ENCODE measurements around the gene TAF1C.

GRCh38 chr16:84141143-84141670 lies 45.6 kb downstream of the TAF1C start:
- TF ChIP-seq, protein P1, sequence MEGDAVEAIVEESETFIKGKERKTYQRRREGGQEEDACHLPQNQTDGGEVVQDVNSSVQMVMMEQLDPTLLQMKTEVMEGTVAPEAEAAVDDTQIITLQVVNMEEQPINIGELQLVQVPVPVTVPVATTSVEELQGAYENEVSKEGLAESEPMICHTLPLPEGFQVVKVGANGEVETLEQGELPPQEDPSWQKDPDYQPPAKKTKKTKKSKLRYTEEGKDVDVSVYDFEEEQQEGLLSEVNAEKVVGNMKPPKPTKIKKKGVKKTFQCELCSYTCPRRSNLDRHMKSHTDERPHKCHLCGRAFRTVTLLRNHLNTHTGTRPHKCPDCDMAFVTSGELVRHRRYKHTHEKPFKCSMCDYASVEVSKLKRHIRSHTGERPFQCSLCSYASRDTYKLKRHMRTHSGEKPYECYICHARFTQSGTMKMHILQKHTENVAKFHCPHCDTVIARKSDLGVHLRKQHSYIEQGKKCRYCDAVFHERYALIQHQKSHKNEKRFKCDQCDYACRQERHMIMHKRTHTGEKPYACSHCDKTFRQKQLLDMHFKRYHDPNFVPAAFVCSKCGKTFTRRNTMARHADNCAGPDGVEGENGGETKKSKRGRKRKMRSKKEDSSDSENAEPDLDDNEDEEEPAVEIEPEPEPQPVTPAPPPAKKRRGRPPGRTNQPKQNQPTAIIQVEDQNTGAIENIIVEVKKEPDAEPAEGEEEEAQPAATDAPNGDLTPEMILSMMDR (IDR thresholded peaks at IDR 0.05), result no peak
- TF ChIP-seq POLR2A (IDR thresholded peaks at IDR 0.05) (no peak), POLR2AphosphoS5 (IDR thresholded peaks at IDR 0.05; ENCODE audit: insufficient read depth in 1 of 2, low read depth in 1 of 2) (no peak)
